ENCODE measurements around the gene AXL. TPM values are rescaled to one million over a fixed set of nuclear protein-coding genes. Genes with fewer than 3 reads are reported as not detected.

Gene AXL
- total RNA-seq, 1 donor from 2014 or later = 214 TPM

DNA sequence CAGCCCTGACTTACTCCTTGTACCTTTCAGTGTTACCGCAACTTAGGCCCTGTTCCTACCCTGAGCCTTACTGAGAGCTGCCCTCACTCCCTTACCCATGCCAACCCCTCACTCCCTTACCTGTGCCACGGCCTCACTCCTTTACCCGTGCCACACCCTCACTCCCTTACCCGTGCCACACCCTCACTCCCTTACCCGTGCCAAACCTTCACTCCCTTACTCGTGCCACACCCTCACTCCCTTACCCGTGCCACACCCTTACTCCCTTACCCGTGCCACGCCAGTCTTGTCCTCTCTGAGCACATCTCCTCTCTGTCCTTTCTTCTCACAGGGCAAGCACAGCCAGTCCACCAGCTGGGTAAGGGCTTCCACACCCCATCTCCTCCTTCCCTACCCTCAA, 20.3 kb downstream of the AXL start:
- TF ChIP-seq, protein P1, sequence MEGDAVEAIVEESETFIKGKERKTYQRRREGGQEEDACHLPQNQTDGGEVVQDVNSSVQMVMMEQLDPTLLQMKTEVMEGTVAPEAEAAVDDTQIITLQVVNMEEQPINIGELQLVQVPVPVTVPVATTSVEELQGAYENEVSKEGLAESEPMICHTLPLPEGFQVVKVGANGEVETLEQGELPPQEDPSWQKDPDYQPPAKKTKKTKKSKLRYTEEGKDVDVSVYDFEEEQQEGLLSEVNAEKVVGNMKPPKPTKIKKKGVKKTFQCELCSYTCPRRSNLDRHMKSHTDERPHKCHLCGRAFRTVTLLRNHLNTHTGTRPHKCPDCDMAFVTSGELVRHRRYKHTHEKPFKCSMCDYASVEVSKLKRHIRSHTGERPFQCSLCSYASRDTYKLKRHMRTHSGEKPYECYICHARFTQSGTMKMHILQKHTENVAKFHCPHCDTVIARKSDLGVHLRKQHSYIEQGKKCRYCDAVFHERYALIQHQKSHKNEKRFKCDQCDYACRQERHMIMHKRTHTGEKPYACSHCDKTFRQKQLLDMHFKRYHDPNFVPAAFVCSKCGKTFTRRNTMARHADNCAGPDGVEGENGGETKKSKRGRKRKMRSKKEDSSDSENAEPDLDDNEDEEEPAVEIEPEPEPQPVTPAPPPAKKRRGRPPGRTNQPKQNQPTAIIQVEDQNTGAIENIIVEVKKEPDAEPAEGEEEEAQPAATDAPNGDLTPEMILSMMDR (IDR thresholded peaks at IDR 0.05) = no peak
- Mint-ChIP-seq H3K4me3 (ENCODE audit: unreplicated experiment) (no peak overlapping the region), H3K27me3 (ENCODE audit: low read depth) (no peaks in the 10 kb centered on the region), H3K9me3 (ENCODE audit: low read depth) (no peaks in the 10 kb centered on the region), H3K36me3 (ENCODE audit: low read depth) (peaks cover 15% of the 10 kb centered on the region), H3K27ac (ENCODE audit: unreplicated experiment) (peak overlapping the region; percentile 22), H3K4me1 (ENCODE audit: low read depth) (no peaks in the 10 kb centered on the region)
- no peak for DNase-seq (ENCODE audit: low spot score)

DNA sequence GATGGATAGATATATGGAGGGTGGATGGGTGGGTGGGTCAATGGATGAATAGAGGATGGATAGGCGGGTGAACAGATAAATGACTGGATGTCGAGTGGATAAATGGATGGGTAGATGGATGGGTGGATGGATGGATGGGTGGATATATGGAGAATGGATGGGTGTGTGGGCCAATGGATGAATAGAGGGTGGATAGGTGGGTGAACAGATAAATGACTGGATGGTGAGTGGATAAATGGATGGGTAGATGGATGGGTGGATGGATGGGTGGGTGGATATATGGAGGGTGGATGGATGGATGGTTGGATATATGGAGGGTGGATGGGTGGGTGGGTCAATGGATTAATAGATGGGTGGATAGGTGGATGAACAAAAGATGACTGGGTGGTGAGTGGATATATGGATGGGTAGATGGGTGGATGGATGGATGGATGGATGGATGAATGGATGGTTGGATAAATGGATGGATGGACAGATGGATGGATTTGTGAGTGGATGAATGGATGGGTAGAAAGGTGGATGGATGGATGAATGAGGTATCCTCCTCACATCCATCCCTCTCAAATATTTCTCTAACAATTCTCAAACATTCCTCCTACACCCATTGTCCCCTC, 21.0 kb downstream of the AXL start:
- no peaks in the 10 kb centered on the region for H3K9me3 Mint-ChIP-seq (ENCODE audit: low read depth)
- no peak overlapping the region for H3K4me3 Mint-ChIP-seq (ENCODE audit: unreplicated experiment)
- TF ChIP-seq, protein P1 (IDR thresholded peaks at IDR 0.05) = no peak
- H3K27ac Mint-ChIP-seq (ENCODE audit: unreplicated experiment) = no peak overlapping the region
- DNase-seq (ENCODE audit: low spot score) = no peak
- H3K27me3 Mint-ChIP-seq (ENCODE audit: low read depth) = no peaks in the 10 kb centered on the region
- H3K36me3 Mint-ChIP-seq (ENCODE audit: low read depth) = peaks cover 16% of the 10 kb centered on the region
- no peaks in the 10 kb centered on the region for H3K4me1 Mint-ChIP-seq (ENCODE audit: low read depth)

DNA sequence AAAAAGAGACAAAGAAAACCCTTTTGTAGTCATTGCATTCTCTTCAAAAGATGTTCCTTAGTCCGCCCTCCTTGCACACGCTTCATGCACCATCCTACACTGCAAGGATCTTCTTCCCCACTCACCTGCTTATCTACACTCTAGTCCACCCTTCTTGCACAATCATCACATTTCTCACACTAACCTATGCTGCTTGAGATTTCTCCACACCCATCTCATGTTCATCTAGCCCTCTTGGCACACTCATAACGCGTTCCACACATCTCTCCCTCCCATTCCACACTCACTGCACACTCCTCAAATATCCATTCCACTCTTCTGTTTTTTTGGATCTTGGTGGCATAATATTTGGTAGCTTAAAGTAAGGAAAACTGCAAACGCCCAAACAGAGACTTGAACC, 22.8 kb downstream of the AXL start:
- no peaks in the 10 kb centered on the region for H3K9me3 Mint-ChIP-seq (ENCODE audit: low read depth)
- H3K4me1 Mint-ChIP-seq (ENCODE audit: low read depth) = no peaks in the 10 kb centered on the region
- no peaks in the 10 kb centered on the region for H3K27me3 Mint-ChIP-seq (ENCODE audit: low read depth)
- H3K36me3 Mint-ChIP-seq (ENCODE audit: low read depth) = peaks cover 23% of the 10 kb centered on the region
- DNase-seq (ENCODE audit: low spot score) = no peak
- H3K27ac Mint-ChIP-seq (ENCODE audit: unreplicated experiment) = no peak overlapping the region
- TF ChIP-seq, protein P1 (IDR thresholded peaks at IDR 0.05) = no peak
- no peak overlapping the region for H3K4me3 Mint-ChIP-seq (ENCODE audit: unreplicated experiment)

DNA sequence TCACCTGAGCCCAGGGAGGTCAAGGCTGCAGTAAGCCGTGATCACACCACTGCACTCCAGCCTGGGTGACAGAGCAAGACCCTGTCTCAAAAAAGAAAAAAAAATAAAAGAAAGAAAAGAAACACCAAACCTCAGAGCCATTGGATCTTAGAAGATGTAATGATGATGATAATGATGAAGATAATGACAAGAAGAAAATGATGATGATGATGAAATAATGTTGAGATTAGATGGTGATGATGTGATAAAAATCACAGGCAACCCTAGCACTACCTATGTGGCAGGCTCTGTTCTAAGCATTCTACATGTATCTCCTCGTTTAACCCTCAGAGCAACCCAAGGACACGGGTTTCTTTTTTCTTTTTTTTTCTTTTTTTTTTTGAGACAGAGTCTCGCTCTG, 25.1 kb downstream of the AXL start:
- DNase-seq (ENCODE audit: low spot score) = no peak
- H3K36me3 Mint-ChIP-seq (ENCODE audit: low read depth) = peaks cover 20% of the 10 kb centered on the region
- H3K4me1 Mint-ChIP-seq (ENCODE audit: low read depth) = no peaks in the 10 kb centered on the region
- TF ChIP-seq, protein P1 (IDR thresholded peaks at IDR 0.05) = no peak
- no peak overlapping the region for H3K27ac Mint-ChIP-seq (ENCODE audit: unreplicated experiment)
- no peak overlapping the region for H3K4me3 Mint-ChIP-seq (ENCODE audit: unreplicated experiment)
- no peaks in the 10 kb centered on the region for H3K27me3 Mint-ChIP-seq (ENCODE audit: low read depth)
- no peaks in the 10 kb centered on the region for H3K9me3 Mint-ChIP-seq (ENCODE audit: low read depth)

DNA sequence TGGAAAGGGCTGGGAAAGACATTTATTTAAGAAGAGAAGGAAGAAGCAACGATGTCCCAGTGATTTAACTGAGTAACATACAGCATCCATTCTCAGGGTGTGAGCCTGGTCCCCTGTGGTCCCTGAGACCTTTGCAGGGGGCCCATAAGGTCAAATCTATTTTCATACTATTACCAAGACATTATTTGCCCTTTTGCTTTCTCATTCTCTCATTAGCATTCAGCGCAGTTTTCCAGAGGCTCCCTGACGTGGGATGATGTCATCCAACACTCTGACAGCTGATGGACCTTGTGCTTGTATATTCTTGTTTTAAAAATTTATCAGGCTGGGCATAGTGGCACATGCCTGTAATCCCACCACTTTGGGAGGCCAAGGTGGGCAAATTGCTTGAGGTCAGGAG, 26.8 kb downstream of the AXL start:
- H3K27me3 Mint-ChIP-seq (ENCODE audit: low read depth) = no peaks in the 10 kb centered on the region
- no peak overlapping the region for H3K27ac Mint-ChIP-seq (ENCODE audit: unreplicated experiment)
- H3K9me3 Mint-ChIP-seq (ENCODE audit: low read depth) = no peaks in the 10 kb centered on the region
- no peaks in the 10 kb centered on the region for H3K4me1 Mint-ChIP-seq (ENCODE audit: low read depth)
- DNase-seq (ENCODE audit: low spot score) = no peak
- peaks cover 24% of the 10 kb centered on the region for H3K36me3 Mint-ChIP-seq (ENCODE audit: low read depth)
- no peak overlapping the region for H3K4me3 Mint-ChIP-seq (ENCODE audit: unreplicated experiment)
- TF ChIP-seq, protein P1 (IDR thresholded peaks at IDR 0.05) = no peak
